COLO829 (cell line): Measurements from ENCODE around the gene ADGRE1.
"Not testable (repeated sequence)": the region's sequence is repeated elsewhere in the genome, so short reads cannot be mapped to it uniquely, and the experiment has no call there.

Experiments used
- DNase-seq: peaks from one replicate; pipeline ENCODE4 v3.0.0; 2012; ENCODE audit warnings: low spot score

Gene ADGRE1, protein sequence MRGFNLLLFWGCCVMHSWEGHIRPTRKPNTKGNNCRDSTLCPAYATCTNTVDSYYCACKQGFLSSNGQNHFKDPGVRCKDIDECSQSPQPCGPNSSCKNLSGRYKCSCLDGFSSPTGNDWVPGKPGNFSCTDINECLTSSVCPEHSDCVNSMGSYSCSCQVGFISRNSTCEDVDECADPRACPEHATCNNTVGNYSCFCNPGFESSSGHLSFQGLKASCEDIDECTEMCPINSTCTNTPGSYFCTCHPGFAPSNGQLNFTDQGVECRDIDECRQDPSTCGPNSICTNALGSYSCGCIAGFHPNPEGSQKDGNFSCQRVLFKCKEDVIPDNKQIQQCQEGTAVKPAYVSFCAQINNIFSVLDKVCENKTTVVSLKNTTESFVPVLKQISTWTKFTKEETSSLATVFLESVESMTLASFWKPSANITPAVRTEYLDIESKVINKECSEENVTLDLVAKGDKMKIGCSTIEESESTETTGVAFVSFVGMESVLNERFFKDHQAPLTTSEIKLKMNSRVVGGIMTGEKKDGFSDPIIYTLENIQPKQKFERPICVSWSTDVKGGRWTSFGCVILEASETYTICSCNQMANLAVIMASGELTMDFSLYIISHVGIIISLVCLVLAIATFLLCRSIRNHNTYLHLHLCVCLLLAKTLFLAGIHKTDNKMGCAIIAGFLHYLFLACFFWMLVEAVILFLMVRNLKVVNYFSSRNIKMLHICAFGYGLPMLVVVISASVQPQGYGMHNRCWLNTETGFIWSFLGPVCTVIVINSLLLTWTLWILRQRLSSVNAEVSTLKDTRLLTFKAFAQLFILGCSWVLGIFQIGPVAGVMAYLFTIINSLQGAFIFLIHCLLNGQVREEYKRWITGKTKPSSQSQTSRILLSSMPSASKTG

GRCh38 chr19:6887316-6887715 is at the start of gene ADGRE1:
ADGRE1 (plus strand) TSS chr19:6887579; CDS start chr19:6887609, 30 bp downstream.
- no peak for DNase-seq

- DNase-seq: no peak
Measured at GRCh38 chr19:6838062-6838655, 49.2 kb upstream of the ADGRE1 start.

GRCh38 chr19:6842871-6843607 is 44.3 kb upstream of the ADGRE1 start:
- DNase-seq: no peak

- DNase-seq: no peak
Measured at GRCh38 chr19:6847828-6848200, 39.6 kb upstream of the ADGRE1 start.

DNA sequence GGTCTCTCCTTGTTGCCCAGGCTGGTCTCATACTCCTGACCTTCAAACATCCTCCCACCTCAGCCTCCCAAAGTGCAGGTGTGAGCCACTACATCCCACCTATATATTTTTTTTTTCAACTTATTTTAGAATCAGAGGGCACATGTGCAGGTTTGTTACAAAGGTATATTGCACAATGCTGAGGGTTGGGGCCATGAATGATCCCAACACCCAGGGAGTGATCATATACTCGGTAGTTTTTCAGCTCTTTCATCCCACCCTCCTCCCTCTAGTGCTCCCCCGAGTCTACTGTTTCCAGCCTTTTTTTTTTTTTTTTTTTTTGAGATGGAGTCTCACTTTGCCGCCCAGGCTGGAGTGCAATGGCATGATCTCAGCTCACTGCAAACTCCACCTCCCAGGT is 38.4 kb upstream of the ADGRE1 start:
- no peak for DNase-seq

- no peak for DNase-seq
Measured at GRCh38 chr19:6849876-6850275, 37.5 kb upstream of the ADGRE1 start.

- DNase-seq: no peak
Measured at GRCh38 chr19:6851359-6851758, 36.0 kb upstream of the ADGRE1 start.

DNA sequence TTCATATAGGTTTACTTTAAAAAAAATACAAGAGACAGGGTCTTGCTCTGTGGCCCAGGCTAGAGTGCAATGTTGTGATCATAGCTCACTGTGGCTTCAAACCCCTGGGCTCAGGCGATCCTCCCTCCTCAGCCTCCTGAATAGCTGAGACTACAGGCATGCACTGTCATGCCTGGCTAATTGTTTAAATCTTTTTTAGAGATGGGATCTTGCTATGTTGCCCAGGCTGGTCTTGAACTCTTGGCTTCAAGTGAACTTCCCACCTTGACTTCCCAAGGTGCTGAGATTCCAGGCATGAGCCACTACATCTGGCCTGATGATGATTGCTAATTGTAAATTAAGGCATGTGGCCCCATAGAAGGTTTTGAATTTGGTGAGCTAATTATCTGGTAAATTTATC is 35.4 kb upstream of the ADGRE1 start:
- DNase-seq: no peak

- no peak for DNase-seq
Measured at GRCh38 chr19:6853868-6854267, 33.5 kb upstream of the ADGRE1 start.

- no peak for DNase-seq
Measured at GRCh38 chr19:6854758-6855157, 32.6 kb upstream of the ADGRE1 start.

DNA sequence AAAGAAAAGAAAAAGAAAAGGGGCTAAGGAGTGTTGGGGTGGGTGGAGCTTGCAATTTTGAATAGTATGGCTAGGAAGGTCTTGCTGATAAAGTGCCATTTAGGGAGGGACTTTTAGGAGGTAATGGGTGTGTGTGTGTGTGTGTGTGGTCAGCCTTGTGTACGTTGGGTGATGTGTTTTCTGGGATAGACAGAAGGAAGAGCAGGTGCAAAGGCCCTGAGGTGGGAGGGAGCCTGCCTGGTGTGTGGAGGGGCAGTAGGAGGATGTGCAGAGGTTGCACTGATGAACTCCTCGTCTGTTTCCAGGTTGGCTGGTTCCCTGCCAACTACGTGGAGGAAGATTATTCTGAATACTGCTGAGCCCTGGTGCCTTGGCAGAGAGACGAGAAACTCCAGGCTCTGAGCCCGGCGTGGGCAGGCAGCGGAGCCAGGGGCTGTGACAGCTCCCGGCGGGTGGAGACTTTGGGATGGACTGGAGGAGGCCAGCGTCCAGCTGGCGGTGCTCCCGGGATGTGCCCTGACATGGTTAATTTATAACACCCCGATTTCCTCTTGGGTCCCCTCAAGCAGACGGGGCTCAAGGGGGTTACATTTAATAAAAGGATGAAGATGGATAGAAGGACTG is 30.5 kb upstream of the ADGRE1 start:
- DNase-seq: no peak

DNA sequence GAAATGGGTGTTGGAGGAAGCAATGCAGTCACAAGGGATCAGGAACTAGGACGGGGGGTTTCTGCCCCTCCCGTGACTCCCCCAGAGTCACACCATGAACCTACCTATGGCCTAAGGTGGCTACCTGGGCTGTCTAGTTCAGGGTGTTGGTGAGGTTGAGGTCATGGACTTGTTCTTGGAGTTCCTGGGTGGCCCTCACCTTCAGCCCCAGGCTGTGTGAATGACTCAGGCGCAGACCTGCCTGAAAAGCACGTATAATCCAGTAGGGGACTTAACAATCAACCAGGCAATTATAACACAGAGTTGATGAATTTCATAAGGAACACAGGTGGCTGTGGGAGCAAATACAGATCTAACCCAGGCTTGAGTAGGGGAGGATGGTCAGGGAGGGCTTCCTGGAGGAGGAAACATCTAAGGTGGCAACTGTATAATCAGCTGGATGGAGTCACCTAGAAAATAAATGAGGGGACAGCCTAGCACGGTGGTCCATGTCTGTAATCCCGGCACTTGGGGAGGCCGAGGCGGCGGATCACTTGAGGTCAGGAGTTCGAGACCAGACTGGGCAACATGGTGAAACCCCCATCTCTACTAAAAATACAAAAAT is 25.6 kb upstream of the ADGRE1 start:
- DNase-seq: no peak

- DNase-seq: peak; percentile 82
Measured at GRCh38 chr19:6862673-6863078, 24.7 kb upstream of the ADGRE1 start.

- no peak for DNase-seq
Measured at GRCh38 chr19:6864325-6864940, 22.9 kb upstream of the ADGRE1 start.

DNA sequence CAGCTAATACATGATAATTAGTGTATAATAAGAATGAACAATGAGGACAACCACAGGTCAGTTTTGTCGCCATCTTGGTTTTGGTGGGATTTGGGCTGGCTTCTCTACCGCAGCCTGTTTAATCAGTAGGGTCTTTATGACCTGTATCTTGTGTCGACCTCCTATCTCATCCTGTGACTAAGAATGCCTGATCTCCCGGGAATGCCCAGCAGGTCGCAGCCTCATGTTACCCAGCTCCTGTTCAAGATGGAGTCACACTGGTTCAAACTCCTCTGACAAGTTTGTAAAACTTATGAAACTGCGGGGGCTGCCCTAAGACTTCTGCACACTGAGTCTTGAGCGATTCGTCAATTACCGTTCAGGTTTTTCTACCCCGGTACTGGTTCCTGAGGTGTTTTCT is 21.5 kb upstream of the ADGRE1 start:
- no peak for DNase-seq

- DNase-seq: no peak
Measured at GRCh38 chr19:6866741-6867151, 20.6 kb upstream of the ADGRE1 start.

DNA sequence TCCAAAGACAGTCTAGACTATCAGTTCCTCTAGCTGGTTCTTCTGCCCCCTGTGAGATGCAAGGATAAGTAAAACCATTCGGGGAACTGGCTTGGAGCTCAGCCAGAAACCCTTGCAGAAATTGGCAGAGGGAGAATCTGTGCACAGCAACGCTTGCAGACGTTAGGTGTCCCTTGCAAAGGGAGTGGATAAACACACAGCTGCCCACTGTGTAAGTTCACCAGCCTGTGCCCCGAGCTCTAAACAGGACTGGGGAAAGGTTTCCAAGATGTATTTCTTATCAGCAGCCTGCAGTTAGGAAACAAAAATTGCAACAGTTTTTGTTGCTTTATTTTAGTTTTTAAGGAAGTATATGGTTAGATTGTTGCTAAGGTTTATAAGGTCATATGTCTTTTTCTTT is 19.0 kb upstream of the ADGRE1 start:
- no peak for DNase-seq

- DNase-seq: not testable (repeated sequence)
Measured at GRCh38 chr19:6869151-6869882, 18.1 kb upstream of the ADGRE1 start.

DNA sequence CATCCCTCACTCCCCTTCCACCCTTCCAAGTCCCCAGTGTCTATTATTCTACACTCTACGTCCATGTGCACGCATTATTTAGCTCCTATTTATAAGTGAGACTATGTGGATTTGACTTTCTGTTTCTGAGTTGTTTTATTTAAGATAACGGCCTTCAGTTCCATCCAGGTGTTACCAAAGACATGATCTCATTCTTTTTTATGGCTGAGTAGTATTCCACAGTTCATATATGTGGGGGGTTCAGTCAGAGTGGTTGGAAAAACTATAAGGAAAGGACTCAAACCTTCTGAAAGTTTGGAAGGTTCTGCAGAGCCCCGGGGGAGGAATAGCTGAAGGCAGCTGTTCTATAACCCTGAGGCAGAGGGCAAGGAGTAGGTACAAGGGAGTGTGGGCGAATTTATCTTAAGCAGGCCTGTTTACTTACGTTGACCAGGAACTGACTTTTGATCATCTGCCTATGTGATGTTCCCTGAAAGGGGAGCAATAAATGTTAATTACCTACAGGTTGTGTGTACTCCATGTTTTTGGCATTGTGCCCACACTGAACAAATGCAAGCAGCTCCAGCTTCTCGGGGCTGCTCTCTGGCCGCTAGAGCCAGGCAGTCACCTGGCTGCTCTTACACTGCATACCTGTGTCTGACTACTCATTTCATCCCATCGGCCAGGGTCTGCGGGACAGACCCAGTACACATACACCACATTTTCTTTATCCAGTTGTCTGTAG is 13.5 kb upstream of the ADGRE1 start:
- no peak for DNase-seq
